SK-N-MC (cell line): ENCODE measurements around the gene ANAPC2.

Experiments used
- EZH2 ChIP-seq: fragments of 200-600 bp; sonication (generic); IDR thresholded peaks from one replicate; pipeline ENCODE4 v1.6.1; 2017; ENCODE audit warnings: antibody characterized with exemption
- FOXP2 ChIP-seq: optimal IDR thresholded peaks from 2 replicates; pipeline ENCODE3; 2011; ENCODE audit warnings: mild to moderate bottlenecking, moderate library complexity; ENCODE audit not compliant: insufficient read depth; ENCODE audit errors: extremely low read length, control extremely low read depth
- POLR2AphosphoS5 ChIP-seq: IDR thresholded peaks from 2 replicates; pipeline ENCODE4 v1.6.1; 2012; ENCODE audit warnings: mild to moderate bottlenecking, low read depth, low read length, borderline replicate concordance

DNA sequence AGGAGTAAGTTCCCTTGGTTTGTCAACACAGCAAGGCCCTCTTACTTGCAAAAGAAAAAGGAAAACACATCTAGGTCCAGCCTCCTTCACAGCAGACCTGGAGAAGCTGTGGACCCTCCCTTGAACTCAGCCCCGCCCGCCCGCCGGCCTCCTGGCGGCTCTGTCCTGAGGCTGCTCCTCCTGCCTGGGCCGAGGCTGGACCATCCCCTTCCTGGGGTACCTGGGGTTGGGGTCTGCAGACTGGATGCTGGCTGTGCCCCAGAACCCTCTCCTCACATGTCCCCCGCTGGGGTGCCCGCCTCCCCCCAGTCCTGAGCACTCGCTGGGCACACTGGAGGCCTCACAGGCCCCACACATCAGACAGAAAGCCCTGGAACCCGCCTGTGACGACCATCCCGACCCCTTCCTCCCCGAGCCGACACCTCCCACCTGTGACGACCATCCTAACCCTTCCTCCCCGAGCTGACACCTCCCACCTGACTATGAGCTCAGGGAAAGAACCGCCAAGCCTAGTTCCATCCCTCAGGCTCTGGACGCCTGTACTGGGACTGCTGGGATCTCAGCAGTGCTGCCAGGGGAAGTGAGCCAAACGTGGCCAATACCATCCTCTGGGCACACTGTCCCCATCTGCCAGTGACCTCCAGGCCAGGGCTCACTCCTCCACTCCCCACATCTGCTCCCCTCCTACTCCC is 9.3 kb downstream of the ANAPC2 start:
- no peak for TF ChIP-seq POLR2AphosphoS5
- no peak for TF ChIP-seq EZH2
- no peak for TF ChIP-seq FOXP2
